OCI-LY1 (cell line): ENCODE data around the gene RXFP1.
A peak's percentile ranks its signal among the peaks of the same experiment; 100 is the strongest.

Experiments used
- H2AFZ ChIP-seq: fragments of 200-600 bp; sonication (generic), shearing (Covaris generic); 2 replicates; pipeline ENCODE4 v1.6.0; 2014; ENCODE audit warnings: antibody characterized with exemption, mild to moderate bottlenecking, low read length
- H3F3A ChIP-seq: fragments of 200-600 bp; sonication (generic), shearing (Covaris generic); 2 replicates; pipeline ENCODE4 v1.6.0; 2014; ENCODE audit warnings: mild to moderate bottlenecking, antibody characterized with exemption, low read length, moderate library complexity; ENCODE audit not compliant: insufficient read depth
- H3K27ac ChIP-seq: fragments of 200-600 bp; sonication (generic); 2 replicates; pipeline ENCODE4 v1.5.1; 2014; ENCODE audit warnings: low read length, mixed run types, mild to moderate bottlenecking, low read depth; ENCODE audit not compliant: poor library complexity, severe bottlenecking
- H3K27me3 ChIP-seq: fragments of 200-600 bp; sonication (generic); 2 replicates; pipeline ENCODE4 v1.6.0; 2014; ENCODE audit warnings: antibody characterized with exemption, mild to moderate bottlenecking, low read length, moderate library complexity; ENCODE audit not compliant: insufficient read depth
- H3K36me3 ChIP-seq: fragments of 200-600 bp; sonication (generic); 2 replicates; pipeline ENCODE4 v1.6.1; 2014; ENCODE audit warnings: mild to moderate bottlenecking, antibody characterized with exemption, low read length, moderate library complexity, mixed read lengths; ENCODE audit not compliant: insufficient read depth
- H3K4me1 ChIP-seq: fragments of 200-600 bp; sonication (generic); 2 replicates; pipeline ENCODE4 v1.5.1; 2014; ENCODE audit warnings: mild to moderate bottlenecking, low read length, moderate library complexity; ENCODE audit not compliant: insufficient read depth, severe bottlenecking
- H3K4me2 ChIP-seq: fragments of 200-600 bp; sonication (generic), shearing (Covaris generic); 2 replicates; pipeline ENCODE4 v1.6.1; 2014; ENCODE audit warnings: low read length
- H3K4me3 ChIP-seq: fragments of 200-600 bp; sonication (generic); 2 replicates; pipeline ENCODE4 v1.5.1; 2014; ENCODE audit warnings: low read length, low read depth, mild to moderate bottlenecking, mixed read lengths; ENCODE audit not compliant: poor library complexity, severe bottlenecking
- H3K79me2 ChIP-seq: fragments of 200-600 bp; shearing (Covaris generic); 2 replicates; pipeline ENCODE4 v1.6.1; 2016; ENCODE audit warnings: mixed run types, low read length, mixed read lengths; ENCODE audit not compliant: insufficient read depth
- H3K9ac ChIP-seq: fragments of 200-600 bp; sonication (generic), shearing (Covaris generic); 2 replicates; pipeline ENCODE4 v1.6.1; 2014; ENCODE audit warnings: mild to moderate bottlenecking, low read length, mixed read lengths
- H3K9me2 ChIP-seq: fragments of 200-600 bp; sonication (generic), shearing (Covaris generic); 2 replicates; pipeline ENCODE4 v1.6.1; 2014; ENCODE audit warnings: low read depth, mild to moderate bottlenecking, low read length, mixed read lengths
- H3K9me3 ChIP-seq: fragments of 200-600 bp; shearing (Covaris generic); 2 replicates; pipeline ENCODE4 v1.6.1; 2014; ENCODE audit warnings: low read length, mixed read lengths
- H4K20me1 ChIP-seq: fragments of 200-600 bp; sonication (generic), shearing (Covaris generic); 2 replicates; pipeline ENCODE4 v1.6.0; 2016; ENCODE audit warnings: mild to moderate bottlenecking, low read length; ENCODE audit not compliant: insufficient read depth
- EZH2 ChIP-seq: fragments of 200-600 bp; sonication (generic), shearing (Covaris generic); IDR thresholded peaks from 2 replicates; pipeline ENCODE4 v1.8.0; 2017; ENCODE audit warnings: borderline replicate concordance, mixed run types, mild to moderate bottlenecking, antibody characterized with exemption, low read length, moderate library complexity, mixed read lengths
- TF ChIP-seq, protein P1 (sequence below): fragments of 200-600 bp; sonication (generic), shearing (Covaris generic); IDR thresholded peaks from 2 replicates; pipeline ENCODE4 v1.5.1; 2017; ENCODE audit warnings: mild to moderate bottlenecking, antibody characterized with exemption, low read length, moderate library complexity, mixed read lengths

The RXFP1 gene

DNA sequence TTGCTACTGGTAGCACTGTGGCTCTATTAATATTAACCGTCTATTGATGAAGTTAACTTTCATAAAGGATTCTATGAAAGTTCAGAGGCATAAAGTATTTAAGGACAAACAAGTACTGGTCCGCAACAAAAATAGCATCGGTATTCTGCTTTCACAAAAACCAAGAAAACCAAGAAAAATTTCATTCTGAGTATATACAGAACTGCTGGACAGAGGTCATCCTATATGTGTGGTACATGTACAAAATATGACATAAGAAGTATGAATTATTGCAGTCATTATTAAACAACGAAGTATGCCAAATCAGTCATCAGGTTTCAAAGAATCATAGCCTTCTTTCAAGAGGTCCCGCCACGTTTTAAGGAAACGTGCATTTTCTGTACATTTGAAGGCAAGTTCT, 147.6 kb downstream of the RXFP1 start:
- no peak overlapping the region for H3K4me2 ChIP-seq
- H3K4me1 ChIP-seq: peaks cover 23% of the 10 kb centered on the region
- no peaks in the 10 kb centered on the region for H4K20me1 ChIP-seq
- no peaks in the 10 kb centered on the region for H3K27me3 ChIP-seq
- H3K9me2 ChIP-seq: no peaks in the 10 kb centered on the region
- no peak overlapping the region for H2AFZ ChIP-seq
- no peaks in the 10 kb centered on the region for H3F3A ChIP-seq
- H3K36me3 ChIP-seq: no peaks in the 10 kb centered on the region
- TF ChIP-seq, protein P1, sequence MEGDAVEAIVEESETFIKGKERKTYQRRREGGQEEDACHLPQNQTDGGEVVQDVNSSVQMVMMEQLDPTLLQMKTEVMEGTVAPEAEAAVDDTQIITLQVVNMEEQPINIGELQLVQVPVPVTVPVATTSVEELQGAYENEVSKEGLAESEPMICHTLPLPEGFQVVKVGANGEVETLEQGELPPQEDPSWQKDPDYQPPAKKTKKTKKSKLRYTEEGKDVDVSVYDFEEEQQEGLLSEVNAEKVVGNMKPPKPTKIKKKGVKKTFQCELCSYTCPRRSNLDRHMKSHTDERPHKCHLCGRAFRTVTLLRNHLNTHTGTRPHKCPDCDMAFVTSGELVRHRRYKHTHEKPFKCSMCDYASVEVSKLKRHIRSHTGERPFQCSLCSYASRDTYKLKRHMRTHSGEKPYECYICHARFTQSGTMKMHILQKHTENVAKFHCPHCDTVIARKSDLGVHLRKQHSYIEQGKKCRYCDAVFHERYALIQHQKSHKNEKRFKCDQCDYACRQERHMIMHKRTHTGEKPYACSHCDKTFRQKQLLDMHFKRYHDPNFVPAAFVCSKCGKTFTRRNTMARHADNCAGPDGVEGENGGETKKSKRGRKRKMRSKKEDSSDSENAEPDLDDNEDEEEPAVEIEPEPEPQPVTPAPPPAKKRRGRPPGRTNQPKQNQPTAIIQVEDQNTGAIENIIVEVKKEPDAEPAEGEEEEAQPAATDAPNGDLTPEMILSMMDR: no peak
- TF ChIP-seq EZH2: no peak
- H3K9me3 ChIP-seq: no peaks in the 10 kb centered on the region
- no peak overlapping the region for H3K4me3 ChIP-seq
- peaks cover 16% of the 10 kb centered on the region for H3K79me2 ChIP-seq
- no peak overlapping the region for H3K9ac ChIP-seq
- no peak overlapping the region for H3K27ac ChIP-seq

DNA sequence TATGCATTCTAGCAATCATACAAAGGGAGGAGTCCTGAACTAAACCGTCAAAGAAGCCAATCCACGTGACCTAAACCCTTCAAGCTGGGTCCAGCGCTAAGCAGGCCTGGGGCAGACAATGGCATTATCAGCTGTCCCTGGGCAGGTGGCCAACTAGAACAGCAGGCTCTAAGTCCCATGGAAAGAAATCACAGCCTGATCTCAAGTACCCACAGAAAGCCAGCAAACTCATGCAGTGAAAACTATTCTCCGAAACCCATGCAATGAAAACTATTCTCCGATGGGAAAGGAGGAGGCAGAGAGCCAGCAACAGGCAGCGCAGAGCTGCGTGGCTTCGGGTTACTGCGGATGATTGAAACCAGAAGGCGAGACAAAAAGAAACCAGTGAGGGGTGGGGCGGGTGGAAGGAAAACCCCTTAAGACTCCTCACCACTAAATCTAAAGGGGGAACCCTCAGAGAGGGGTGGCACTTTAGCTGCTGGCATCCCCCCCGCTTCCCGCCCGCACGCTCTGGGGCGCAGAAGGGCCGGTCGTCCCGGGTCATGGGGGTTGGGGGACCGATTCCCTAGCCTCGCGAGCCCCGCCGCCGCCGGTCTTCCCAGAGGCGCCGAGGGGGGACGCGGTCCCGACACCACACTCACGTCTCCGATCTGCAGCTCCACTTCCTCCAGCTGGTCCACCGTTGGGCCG, 149.4 kb downstream of the RXFP1 start:
- H3K9me3 ChIP-seq: no peaks in the 10 kb centered on the region
- no peaks in the 10 kb centered on the region for H3K36me3 ChIP-seq
- H3K79me2 ChIP-seq: peaks cover 16% of the 10 kb centered on the region
- H3F3A ChIP-seq: no peaks in the 10 kb centered on the region
- H3K4me1 ChIP-seq: peaks cover 23% of the 10 kb centered on the region
- no peaks in the 10 kb centered on the region for H3K9me2 ChIP-seq
- peak overlapping the region; percentile 87 for H3K4me3 ChIP-seq
- H4K20me1 ChIP-seq: no peaks in the 10 kb centered on the region
- peak overlapping the region; percentile 86 for H3K9ac ChIP-seq
- TF ChIP-seq, protein P1: no peak
- no peak for TF ChIP-seq EZH2
- no peak overlapping the region for H2AFZ ChIP-seq
- H3K27ac ChIP-seq: peak overlapping the region; percentile 72
- H3K27me3 ChIP-seq: no peaks in the 10 kb centered on the region
- peak overlapping the region; percentile 86 for H3K4me2 ChIP-seq

DNA sequence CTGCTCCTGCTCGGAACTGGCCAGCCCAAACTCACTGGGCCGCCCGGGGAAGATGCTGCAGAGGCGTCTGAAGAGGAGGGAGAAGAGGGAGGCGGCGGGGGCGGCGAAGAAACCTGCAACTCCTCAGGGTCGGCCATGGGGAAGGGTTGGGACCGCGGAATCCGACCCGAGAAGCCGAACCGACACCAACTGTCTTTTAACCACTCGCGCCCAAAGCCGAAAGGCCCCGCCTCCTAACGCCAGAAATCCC, 149.9 kb downstream of the RXFP1 start, which contains the start of gene C4orf46:
Gene C4orf46 (minus strand): TSS at position 223 of the 250 bp plus-strand sequence. CDS start 86 bp downstream, at position 137.
- peak within 1 kb of the TSS; percentile 72 for H3K27ac ChIP-seq
- H2AFZ ChIP-seq: no peak within 1 kb of the TSS
- no peaks in the 10 kb centered on the region for H3K27me3 ChIP-seq
- peaks cover 16% of the 10 kb centered on the region for H3K79me2 ChIP-seq
- no peaks in the 10 kb centered on the region for H3K36me3 ChIP-seq
- no peaks in the 10 kb centered on the region for H4K20me1 ChIP-seq
- H3F3A ChIP-seq: no peaks in the 10 kb centered on the region
- H3K9me2 ChIP-seq: no peaks in the 10 kb centered on the region
- H3K4me1 ChIP-seq: peaks cover 23% of the 10 kb centered on the region
- H3K9me3 ChIP-seq: no peaks in the 10 kb centered on the region
- no peak for TF ChIP-seq EZH2
- TF ChIP-seq, protein P1: no peak
- peak within 1 kb of the TSS; percentile 86 for H3K9ac ChIP-seq
- peak within 1 kb of the TSS; percentile 87 for H3K4me3 ChIP-seq
- H3K4me2 ChIP-seq: peak within 1 kb of the TSS; percentile 86
